Stimulated activated CD4-positive, alpha-beta T cell treated with anti-CD3 and anti-CD28 coated beads, Interleukin-1b, Interleukin-23, amount 100 ng/mL, for 4 hours (primary cell): Measurements from ENCODE around the gene NCAPG2.
"Not testable (repeated sequence)": the region's sequence is repeated elsewhere in the genome, so short reads cannot be mapped to it uniquely, and the experiment has no call there.

Experiments used
- DNase-seq, 2 donors: peaks; one replicate each; pipeline ENCODE4 v3.0.0-alpha.2; 2020; ENCODE audit warnings: low read depth in 2 of 2

The NCAPG2 gene

GRCh38 chr7:158666966-158667678, 37.5 kb downstream of the NCAPG2 start:
- DNase-seq, result not testable (repeated sequence)

DNA sequence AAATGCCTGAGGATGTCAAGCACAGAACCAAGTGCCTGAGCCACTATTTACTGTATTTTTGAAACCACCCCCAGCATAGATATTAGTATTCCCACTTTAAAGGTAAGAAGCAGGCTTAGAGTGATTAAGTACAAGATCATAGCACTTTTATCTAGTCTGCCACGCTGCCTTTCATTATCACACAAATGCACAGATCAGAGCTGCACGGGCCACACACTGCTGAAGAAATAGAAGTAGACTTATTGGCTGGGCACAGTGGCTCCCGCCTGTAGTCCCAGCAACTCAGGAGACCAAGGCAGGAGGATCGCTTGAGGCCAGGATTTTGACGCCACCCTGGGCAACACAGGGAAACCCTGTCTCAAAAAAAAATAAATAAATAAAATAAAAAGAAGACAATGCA, 38.2 kb downstream of the NCAPG2 start:
- DNase-seq, result no peak

DNA sequence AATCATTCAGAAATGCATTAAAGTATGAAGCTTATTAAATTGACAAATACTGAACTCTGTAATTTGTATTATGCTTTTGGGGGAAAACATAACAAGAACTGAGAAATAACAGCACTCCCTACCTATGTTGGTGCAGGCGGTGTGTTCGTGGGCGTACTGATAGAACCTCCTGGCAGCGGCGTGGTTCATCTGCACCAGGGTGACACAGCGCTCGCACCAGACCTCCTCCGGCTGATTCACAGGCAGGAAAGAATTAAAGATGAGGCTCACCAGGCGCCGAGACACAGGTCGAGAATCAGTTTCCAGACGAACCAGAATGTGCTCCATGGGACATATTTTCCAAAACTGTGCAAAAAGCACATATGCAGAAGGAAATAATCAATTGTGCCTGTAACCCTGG, 40.2 kb downstream of the NCAPG2 start:
- peak in 1 of 2 donors; percentile 5 for DNase-seq

DNA sequence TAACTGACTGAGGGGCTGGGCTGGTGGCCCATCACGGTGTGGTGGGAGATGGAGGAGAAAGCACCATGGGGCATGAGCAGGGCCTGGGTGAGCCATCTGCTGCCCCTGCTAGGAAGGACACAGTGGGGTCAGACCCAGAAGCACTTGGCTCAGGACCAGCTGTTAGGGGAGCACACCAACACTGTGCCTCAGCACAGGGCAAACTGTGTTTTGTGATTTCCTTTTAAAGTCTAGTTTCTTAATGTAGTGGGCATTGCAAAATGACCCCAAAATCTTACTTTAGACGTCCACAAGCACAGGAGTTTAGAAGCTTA, 41.2 kb downstream of the NCAPG2 start:
- no peak for DNase-seq

- DNase-seq, result no peak
These were observed 41.8 kb downstream of the NCAPG2 start for GRCh38 chr7:158662610-158663427.

DNA sequence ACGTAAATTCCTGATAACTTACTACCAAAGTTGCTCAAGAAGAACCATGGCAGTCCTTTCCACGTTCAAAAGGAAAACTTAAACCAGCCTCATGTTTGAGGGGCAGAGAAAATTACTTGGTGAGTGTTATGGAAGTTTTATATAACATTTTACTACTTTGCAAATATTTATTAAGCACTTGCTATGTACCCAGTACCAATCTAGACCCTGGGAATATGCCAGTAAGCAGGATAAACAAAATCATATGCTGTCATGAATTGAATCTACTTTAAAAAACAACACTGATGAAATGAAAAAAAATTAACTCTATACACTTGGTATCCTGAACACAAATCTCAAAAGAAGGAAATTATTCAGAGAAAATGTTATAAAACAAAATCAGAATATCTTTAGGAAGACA, 46.1 kb downstream of the NCAPG2 start:
- DNase-seq, result no peak

GRCh38 chr7:158657189-158657746, 47.3 kb downstream of the NCAPG2 start:
- no peak for DNase-seq

DNA sequence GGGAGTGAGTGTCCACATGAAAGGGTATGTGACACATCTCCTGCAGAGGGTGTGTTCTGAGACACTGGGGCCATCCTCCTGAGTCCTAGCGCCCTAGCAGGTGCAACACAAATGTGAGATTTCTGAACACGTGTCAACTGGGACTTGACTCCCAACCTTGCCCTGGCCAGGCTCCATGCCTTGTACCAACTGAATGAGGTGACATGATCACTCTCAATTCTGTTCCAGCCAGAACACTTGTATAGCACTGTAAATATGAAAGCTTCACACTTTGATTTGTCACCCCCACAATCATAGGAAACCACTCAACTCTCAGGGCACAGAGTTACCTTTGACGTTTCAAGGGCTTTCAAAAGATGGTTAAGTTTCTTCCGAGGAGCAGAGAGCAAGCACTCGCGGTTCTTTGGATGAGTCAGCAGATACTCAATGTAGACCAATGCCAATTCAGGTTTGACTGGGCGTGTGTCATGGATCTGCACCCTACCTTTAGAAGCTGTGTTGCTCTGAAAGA, 48.6 kb downstream of the NCAPG2 start:
- no peak for DNase-seq

DNA sequence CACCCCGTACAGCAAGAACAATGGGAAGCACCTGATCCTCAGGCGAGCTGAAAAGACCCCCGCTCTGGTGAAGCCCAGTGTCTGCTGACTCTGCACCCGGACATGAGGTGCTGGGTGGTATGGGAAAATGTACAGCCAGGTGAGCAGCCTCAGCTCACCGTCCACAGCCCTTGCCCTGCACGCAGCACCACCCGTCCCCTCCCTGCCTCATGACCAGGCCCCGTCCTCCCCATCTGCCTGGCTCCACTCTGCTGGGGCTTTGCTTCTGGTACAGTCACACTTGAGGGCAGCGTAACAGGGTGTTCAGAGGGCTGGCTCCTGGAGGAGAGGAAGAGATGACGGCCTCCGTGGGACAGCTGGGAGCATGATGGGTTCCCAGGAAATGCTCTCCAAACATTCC, 49.1 kb downstream of the NCAPG2 start:
- no peak for DNase-seq

- no peak for DNase-seq
These were observed 52.5 kb downstream of the NCAPG2 start for GRCh38 chr7:158651968-158652565.

- no peak for DNase-seq
These were observed 53.8 kb downstream of the NCAPG2 start for GRCh38 chr7:158650821-158651225.

DNA sequence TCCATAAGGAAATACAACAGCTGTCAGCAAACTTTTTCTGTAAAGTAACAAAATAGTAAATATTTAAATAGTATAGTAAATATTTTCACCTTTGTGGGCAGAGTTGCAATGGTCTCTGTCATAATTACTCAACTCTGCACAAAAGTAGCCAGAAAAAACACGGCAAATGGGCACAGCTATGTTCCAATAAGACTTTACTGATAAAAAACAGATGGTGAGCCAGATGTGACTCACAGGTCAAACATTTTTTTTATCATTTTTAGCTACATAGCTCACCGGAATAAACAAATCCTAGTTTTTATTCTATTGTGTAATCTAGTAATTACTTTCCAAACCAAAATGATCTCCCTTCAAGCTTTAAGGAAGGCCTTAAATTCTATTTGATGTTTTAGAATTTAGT, 55.3 kb downstream of the NCAPG2 start:
- DNase-seq, result no peak

DNA sequence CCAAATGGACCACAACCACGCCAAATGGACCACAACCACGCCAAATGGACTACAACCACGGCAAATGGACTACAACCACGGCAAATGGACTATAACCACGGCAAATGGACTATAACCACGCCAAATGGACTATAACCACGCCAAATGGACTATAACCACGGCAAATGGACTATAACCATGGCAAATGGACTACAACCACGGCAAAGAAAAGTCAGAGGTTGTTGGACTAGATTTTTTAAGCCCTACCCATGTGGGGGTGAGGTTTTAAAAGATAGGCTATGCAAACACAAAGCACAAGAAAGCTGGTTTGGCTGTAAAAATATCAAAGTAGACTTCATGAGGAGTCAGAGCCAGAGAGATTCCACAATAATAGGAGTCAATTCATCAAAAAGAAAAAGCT, 55.8 kb downstream of the NCAPG2 start:
- no peak for DNase-seq

DNA sequence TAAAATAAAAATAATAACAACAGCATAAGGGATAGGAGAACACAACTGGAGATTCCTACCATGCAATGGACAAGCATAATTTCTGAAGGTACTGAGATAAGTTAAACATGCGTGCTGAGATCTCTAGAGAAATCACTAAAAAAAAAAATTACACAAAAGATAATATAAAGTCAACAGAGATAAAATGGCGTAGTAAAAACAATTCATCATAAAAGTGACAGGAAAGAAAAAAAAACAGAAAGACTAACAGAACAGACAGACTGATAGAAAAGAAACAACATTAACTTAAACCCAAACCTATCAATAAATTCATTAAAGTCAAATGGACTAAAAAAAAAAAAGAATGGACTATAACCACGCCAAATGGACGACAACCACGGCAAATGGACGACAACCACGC, 56.4 kb downstream of the NCAPG2 start:
- no peak for DNase-seq

GRCh38 chr7:158647475-158647792, 57.2 kb downstream of the NCAPG2 start:
- DNase-seq, result no peak

- DNase-seq, result no peak
These were observed 57.7 kb downstream of the NCAPG2 start for GRCh38 chr7:158646766-158647474.

DNA sequence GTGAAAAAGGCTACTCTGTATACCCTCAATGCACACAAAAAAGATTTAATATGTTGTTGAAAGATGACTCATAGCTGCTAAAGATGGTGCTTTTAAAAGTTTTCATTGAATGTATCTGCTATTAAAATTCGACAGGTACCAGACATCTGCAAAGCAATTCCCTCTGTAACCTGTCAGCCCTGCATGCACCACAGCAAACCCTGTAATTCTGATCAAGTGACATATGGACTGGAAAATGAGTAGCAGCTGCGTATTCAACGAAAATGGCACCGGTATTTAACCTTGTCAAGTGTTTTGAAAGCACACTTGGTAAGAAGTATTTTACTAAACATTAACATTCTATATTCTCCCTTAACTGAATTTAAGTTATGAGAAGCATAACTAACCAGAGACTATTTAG, 58.8 kb downstream of the NCAPG2 start:
- DNase-seq, result no peak

GRCh38 chr7:158642149-158642548, 62.5 kb downstream of the NCAPG2 start:
- no peak for DNase-seq

GRCh38 chr7:158638001-158638400, 66.6 kb downstream of the NCAPG2 start:
- no peak for DNase-seq

- DNase-seq, result no peak
These were observed 71.3 kb downstream of the NCAPG2 start for GRCh38 chr7:158633055-158633956.
